HG02938 (cell line): ENCODE results near the gene SRSF10.
A peak's percentile ranks its signal among the peaks of the same experiment; 100 is the strongest.
"Not testable (repeated sequence)": the region's sequence is repeated elsewhere in the genome, so short reads cannot be mapped to it uniquely, and the experiment has no call there.

Source experiments
- ATAC-seq: cut with Tn5 transposase; IDR thresholded peaks from one replicate; pipeline ENCODE4 v1.9.1; 2021; ENCODE audit warnings: mild to moderate bottlenecking, moderate library complexity; ENCODE audit not compliant: unreplicated experiment

SRSF10 gene

DNA sequence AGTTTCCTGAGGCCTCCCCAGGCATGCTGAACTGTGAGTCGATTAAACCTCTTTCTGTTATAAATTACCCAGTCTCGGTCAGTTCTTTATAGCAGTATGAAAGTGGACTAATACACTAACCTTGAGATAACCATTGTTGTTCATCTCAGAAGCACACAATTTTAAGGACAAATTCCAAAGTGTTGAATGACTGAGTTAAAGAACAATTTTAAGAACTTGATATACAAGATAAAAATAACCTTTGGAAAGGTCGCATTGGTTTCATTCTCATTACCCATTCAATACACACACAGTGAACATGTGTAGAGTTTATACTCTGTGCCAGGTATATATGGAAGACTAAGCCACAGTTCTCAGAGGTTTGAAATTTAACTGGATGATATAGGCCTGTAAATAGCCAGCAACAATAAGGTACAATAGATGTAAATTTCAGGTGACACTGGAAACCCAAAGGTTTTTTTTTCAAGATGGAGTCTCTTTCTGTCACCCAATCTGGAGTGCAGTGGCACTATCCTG is 19.1 kb upstream of the SRSF10 start:
- no peak for ATAC-seq

DNA sequence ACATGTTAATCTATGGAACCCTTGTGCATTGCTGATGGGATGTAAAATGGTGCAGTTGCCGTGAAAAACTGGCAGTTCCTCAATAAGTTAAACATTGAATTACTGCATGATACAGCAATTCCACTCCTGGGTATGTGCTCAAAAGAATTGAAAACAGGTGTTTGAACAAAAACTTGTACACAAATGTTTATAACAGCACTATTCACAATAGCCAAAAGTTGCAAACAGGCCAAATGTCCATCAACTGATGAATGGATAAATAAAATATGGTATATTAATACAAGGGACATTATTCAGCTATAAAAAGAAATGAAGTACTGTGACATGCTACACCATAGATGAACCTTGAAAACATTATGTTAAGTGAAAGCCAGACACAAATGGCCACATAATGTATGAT is 17.7 kb upstream of the SRSF10 start:
- no peak for ATAC-seq

DNA sequence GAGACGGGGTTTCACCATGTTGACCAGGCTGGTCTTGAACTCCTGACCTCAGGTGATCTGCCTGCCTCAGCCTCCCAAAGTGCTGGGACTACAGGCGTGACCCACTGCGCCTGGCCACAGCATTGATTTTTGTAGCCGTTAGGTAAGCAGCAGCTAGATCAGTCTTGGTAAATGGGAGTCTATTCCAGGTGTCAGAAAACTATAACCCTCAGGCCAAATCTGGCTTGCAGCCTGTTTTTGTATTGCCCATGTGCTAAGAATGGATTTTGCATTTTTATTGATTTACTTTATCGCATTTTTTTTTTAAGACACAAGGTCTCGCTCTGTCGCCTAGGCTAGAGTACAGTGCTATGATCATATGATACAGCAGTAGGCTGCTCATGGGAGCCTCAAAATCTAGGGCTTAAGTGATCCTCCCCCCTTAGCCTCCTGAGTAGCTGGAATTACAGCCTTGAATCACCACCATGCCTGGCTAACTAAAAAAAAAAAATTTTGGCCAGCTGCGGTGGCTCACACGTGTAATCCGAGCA is 16.6 kb upstream of the SRSF10 start:
- no peak for ATAC-seq

DNA sequence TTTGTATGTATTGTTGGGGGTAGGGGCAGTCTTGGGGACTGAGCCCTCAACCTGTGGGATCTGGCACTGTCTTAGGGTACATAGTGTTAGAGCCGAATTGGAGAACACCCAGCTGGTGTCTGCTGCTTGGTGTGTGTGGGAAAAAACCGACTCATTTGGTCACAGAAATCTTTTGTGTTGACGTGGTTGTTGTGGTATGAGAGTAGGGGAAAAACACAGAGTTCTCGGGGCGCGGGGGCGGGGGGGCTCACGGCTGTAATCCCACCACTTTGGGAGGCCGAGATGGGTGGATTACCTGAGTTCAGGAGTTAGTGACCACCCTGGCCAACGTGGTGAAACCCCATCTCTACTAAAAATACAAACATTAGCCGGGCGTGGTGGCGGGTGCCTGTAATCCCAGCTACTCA is 15.3 kb upstream of the SRSF10 start:
- no peak for ATAC-seq

DNA sequence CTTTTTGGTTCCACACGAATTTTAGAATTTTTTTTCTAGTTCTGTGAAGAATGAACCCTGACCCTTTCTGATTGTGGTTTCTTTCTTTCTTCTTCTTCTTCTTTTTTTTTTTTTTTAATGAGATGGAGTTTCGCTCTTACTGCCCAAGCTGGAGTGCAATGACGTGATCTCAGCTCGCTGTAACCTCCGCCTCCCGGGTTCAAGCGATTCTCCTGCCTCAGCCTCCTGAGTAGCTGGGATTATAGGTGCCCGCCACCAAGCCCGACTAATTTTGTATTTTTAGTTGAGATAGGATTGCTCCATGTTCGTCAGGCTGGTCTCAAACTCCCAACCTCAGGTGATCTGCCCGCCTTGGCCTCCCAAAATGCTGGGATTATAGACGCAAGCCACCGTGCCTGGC is 11.9 kb upstream of the SRSF10 start:
- ATAC-seq, result not testable (repeated sequence)

DNA sequence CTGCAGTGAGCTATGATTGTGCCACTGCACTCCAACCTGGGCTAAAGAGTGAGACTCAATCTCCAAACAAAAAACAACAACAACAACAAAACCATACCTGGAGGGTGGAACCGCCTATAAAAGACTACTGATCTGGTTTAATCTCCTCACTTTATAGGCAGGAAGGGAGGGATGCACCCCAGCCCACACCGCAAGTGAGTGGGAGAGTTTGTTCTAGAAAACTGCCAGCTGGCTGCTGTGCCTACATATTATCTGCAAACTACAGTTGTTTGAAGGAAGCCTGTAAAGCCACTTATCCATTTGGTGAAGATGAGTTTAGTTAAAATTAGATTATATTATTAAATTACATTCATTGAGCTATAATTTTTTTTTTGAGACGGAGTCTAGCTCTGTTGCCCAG is 9.1 kb upstream of the SRSF10 start:
- ATAC-seq, result no peak

DNA sequence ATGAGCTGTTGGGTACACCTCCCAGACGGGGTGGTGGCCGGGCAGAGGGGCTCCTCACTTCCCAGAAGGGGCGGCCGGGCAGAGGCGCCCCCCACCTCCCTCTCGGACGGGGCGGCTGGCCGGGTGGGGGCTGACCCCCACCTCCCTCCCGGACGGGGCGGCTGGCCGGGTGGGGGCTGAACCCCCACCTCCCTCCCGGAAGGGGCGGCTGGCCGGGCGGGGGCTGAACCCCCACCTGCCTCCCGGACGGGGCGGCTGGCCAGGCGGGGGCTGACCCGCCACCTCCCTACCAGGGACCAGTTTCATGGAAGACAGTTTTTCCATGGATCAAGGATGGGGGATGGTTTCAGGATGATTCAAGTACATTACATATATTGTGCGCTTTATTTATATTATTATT is 6.9 kb upstream of the SRSF10 start:
- ATAC-seq, result not testable (repeated sequence)

DNA sequence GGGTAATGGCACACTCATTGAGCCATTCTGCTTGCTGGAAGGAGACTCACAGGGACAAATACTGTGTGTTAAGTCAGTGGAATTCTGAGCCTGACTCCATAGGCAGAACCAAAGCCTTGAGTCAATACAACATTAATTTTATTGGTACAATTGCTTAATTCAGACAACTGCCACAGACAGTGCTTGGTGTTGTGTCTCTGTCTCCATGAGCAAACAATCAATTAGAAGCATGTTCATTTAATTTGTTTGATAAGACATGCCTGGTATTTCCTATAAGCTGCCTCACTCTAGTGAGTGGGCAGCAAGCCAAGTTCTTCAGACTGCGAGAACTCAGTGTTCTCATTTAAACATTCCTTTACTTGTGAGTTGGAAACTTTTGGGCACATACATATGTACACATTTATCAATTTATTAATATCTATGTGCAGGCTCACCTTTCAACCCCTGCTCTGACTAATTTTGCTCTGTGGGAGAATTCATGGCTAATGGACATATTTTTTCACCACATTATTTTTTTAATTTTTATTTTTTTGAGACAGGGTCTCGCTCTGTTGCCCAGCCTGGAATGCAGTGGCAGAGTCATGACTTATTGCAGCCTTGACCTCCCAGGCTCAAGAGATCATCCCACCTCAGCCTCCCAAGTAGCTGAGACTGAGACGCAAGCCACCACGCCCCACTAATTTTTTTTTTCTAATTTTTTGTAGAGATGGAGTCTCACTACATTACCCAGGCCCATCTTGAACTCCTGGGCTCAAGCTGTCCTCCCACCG is 4.5 kb upstream of the SRSF10 start:
- ATAC-seq, result no peak

DNA sequence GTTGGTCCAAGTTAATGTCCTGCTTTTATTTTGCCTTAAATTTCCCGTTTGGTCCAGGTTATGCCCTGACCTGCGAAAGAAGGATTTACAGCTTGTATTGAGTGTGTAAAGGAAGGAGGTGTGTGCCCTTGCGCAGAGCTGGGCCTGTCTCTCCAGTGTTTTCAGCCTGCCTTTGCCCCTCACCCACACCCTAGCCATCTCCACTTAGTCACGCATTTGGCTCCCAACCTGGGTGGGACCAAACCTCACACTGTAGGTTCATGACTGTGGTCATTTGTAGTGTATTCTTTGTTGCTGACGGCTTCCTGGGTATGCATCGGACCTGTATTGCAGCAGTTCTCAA is 572 bp upstream of the SRSF10 start:
- peak; percentile 19 for ATAC-seq

DNA sequence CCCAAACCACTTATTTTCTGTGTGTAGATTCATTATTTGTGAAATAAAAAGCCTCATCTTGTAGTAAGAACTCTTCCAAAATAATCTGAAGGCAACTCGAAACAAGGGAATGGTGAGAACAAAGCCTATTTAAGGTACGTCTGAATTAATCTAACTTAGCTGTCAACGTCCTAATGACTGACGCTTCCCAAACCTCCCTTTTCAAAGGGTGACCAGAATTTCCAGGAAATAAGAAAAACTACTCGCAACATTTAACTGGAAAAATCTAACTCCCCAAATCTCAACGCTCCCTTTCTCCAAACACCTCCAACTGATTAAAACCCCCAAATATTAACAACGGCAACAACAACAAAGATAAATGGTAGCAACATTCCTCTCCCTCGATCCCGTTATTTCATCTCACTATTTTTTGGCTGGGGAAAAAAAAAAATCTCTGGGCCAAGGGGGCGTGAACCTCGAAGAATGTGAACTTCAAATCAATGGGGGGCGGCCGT is 693 bp downstream of the SRSF10 start:
- ATAC-seq, result no peak

DNA sequence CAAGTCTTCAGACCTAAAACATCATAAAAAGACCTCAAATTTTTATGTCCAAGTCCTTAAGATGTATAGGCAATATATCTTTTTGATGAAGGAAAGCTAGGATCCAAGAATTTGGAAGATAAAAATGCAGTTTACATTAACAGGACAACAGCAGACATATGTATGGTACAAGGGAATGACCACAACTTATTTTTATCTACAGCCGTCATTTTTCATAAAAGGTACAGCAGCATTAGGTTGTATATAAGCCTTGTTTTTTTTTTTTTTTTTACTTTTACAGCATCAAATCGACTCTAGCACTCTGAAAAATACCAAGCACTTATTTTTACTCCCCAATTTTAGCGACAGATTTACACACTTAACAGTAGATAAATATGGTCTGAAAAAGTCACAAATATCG is 1.3 kb downstream of the SRSF10 start:
- ATAC-seq, result no peak

DNA sequence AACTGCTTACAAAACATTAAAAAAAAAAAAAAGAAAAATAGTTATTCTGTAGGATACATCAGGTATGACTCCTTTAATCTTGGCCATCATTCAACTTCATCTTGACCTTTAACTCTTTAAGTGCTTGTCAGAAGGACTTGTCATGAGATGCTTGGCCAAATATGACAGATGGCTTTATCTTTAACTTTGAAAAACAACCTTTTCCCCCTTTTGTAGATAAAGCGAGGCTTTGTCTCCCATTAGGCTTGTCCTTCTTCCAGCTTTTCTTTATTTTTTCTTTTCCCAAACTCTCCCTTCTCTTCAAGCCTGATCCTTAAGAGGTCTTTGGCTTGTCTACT is 2.3 kb downstream of the SRSF10 start:
- ATAC-seq, result no peak

DNA sequence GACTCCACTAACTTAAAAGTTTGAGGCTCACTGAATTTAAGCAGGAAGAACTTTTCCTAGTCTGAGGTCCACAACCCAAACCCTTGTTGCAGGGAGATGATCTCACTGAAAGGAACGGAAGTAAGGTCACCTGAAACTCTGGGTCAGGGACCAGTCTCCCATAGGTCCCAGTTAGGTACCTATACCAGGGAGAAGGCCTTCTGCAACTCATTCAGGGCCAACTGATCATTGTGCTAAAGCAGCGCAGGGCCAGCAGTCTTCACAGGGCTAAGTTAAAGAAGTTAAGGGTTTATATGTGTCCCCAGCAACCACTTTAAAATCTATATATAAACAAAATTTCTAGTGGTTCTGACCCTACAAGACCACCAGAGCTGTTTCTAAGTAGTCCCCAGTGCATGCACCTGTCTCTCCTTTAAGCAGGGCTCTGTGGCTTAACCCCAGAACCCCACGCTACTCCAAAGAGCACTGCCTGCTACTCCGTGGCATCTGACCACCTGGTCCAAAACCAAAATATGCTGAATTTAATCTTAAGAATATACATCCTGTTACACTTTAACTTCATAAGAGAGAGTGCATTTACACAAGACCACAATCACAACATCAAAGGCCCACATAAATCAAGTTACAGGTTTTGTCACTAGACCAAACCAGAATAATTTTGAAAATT is 2.8 kb downstream of the SRSF10 start:
- no peak for ATAC-seq

DNA sequence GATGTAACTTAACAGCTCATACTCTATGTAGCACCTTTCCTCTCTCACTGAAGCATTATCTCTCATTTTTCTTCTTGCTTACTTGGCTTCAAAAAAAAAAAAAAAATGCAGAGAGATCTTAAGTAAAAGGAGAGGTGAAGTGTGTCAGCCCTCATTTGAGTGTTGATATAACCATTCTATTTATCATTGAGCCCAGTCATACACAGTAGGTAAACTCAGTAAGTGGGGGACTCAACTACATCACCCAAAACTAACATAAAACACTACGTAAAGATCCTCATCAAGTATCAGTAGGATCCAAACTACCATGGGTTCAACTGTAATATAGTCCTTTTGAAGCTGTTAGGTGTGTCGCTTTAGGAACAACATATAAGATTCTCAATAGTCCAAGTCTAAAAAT is 12.3 kb downstream of the SRSF10 start:
- no peak for ATAC-seq

DNA sequence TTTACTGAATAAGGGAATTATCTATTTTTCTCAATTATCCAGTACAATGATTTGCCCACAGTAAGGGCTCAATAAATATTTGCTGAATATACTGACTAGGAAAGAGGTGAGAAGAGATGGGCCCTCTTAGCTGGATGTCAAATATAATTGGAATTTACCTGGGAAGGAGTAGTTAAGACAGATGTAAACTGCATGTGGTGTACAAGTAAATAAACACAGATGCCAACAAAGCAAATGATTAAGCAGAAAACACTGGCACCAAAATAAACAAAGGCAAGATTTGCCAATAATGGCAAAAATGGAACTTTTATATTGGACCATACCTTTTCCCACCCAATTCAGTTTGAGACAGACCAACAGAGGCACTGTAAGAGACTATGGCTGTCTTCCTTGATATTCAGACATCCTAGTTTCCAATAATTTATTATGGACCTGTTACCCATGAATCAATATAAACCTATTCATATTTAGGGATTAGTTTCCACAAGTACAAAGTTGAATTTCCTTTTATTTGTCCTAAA is 13.1 kb downstream of the SRSF10 start:
- ATAC-seq, result no peak

DNA sequence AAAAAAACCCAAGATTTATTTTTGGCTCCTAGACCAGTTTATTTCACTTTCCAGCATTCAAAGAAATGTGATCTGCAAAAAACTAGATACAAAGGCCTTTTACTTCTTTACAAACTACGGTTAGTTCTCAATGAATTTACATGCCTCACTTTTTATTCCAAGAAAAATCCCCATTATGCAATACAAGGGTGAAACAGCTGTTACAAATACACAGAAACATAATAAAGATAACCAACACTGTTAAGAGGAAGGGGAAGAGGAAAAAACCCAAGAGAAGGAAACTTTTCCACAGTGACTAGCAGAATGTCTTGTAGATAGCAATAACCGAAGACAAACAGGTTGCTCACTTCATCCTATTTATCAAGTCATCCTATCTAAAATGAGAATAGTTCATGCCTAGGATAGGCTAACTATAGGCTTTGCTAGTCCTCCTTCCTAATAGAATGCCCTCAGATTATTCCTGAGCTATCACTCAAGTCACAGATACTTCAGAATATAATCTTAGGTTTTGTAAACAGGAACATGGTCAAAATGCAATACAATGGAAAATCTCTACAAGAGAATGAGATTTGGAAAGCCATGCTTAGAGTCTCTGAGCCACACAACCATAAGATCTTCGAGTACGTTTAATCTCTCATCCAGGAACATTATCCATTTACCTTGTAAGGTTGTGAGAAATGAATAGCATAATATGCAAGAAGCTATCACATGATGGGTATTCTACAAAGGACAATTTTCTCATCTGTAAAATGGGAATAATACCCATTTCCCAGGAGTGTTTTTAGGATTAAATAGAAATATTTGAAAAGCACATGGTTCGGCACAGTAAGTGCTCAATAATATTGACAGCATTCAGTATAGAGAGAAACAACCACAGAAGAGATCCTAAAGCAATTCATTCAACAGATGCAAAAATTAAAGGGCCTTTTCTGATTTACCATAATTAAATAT is 15.1 kb downstream of the SRSF10 start:
- no peak for ATAC-seq

DNA sequence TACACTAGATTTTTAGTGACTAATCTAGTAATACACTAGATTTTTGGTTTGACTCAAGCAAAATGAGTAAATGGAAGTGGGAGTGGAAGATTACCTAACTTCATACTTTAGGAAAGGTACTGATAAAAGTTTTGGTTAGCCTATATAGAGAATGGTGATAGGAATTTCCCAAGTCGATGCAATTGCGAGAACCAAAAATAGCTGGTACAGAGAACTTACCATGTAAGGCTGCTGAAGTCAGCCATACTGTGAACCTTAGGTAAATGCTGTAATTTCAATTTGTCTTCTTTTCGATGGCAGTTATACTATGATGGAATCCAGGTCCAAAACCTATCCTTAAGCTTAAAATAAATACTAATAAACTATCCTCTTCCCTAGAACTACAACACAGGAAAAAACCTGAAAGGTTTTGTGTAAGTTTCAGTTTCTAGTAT is 15.9 kb downstream of the SRSF10 start:
- ATAC-seq, result no peak

DNA sequence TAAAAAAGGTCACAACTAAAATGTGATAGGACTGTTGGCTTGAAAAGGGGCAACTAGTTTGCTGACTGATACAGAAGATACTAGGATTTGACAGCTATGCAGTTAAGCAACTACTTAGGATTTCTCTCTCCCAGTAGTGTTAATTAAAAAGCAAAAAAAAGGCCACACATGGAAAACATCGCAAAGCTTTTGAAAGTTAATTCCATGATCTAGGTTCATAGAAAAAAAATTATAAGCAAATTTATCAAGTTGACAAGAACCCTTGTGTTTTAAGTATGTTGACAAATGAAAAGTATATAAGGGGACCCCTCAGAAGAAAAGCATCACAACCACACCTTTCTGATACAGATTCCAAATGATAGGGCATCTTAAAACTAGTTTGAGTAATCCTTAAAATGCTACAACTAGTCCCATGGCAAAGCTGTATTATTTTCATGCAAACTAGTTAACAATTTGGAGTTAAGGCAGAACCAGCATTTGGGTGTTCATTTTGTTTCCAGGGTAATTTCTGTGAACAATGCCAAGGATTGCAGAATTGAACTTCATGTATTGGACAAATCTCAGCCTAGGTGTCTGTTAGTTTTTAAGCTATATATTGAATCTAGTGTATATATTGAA is 16.4 kb downstream of the SRSF10 start:
- no peak for ATAC-seq

DNA sequence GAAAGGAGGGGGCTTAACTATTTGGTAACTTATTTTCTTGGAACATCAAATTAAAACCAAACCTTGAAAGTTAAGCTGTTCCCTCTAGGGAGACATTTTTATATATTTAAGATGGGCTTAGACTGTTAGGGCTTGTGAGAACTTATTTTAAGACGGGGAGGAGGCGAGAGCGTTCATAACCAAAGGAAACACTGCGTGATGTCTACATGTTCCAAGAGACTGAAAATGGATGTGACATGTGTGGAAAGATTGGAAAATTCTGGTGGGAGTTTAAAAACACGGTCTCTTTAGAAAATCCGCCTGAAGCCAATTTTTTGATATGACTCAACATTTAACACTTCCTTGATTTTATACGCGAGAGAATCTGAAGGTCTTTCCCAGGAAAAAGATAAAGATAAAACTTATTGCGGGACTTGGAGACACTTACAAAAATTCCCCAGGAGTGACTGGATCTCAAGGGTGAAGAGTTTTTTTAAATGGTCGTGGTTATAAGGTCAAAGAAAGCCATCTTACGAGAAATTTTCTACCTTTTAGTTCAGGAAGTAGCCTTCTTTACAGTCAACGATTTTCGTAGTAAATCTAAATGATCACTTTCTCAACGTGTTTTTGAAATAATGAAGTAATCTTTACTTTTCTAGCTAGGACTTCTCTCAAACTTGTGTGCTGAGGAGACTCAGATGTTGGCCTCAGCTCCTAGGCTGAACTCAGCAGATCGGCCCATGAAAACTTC is 19.7 kb downstream of the SRSF10 start:
- no peak for ATAC-seq
